Ovary (tissue), 9 donors: ENCODE measurements around the gene AP2B1. TPM values are rescaled to one million over a fixed set of nuclear protein-coding genes. Genes with fewer than 3 reads are reported as not detected.
A peak's percentile ranks its signal among the peaks of the same experiment; 100 is the strongest.

Source experiments
- DNase-seq, 5 donors: peaks; one replicate each; pipeline ENCODE4 v3.0.0-alpha.2; 2019 to 2020
- H3K27ac ChIP-seq, 2 donors: fragments of 200-600 bp; one replicate each; pipeline versions ENCODE4 v1.5.1 to v1.8.0; 2019 to 2022
- H3K27me3 ChIP-seq: fragments of 200-600 bp; one replicate; pipeline ENCODE4 v1.8.0; 2022
- H3K36me3 ChIP-seq: fragments of 200-600 bp; sonication (generic); one replicate; pipeline ENCODE4 v1.5.1; 2019
- H3K4me1 ChIP-seq: one replicate; pipeline ENCODE4 v1.8.1; 2013; ENCODE audit warnings: mild to moderate bottlenecking, moderate library complexity; ENCODE audit not compliant: insufficient read depth
- H3K4me3 ChIP-seq: fragments of 200-600 bp; sonication (generic); one replicate; pipeline ENCODE4 v1.5.1; 2017
- H3K9me3 ChIP-seq, 2 donors: fragments of 200-600 bp in 1 of 2; sonication (generic) in 1 of 2; one replicate each; pipeline versions ENCODE4 v1.5.1 to v1.8.1; 2013 to 2019; ENCODE audit warnings: mild to moderate bottlenecking in 1 of 2, moderate library complexity in 1 of 2
- CTCF ChIP-seq, 3 donors: fragments of 450-650 bp in 2 of 3; fragments of 200-600 bp in 1 of 3; IDR thresholded peaks; one replicate each; pipeline versions ENCODE4 v1.5.1 to v1.8.0; 2016 to 2022; ENCODE audit warnings: antibody characterized with exemption in 3 of 3, mild to moderate bottlenecking in 1 of 3
- EP300 ChIP-seq: sonication (generic); formaldehyde crosslinking; IDR thresholded peaks from one replicate; pipeline ENCODE4 v1.6.1; 2017; ENCODE audit warnings: antibody characterized with exemption
- POLR2A ChIP-seq: fragments of 450-650 bp; IDR thresholded peaks from one replicate; pipeline ENCODE4 v1.6.1; 2017; ENCODE audit warnings: antibody characterized with exemption, mild to moderate bottlenecking, moderate library complexity
- WGBS, 3 donors: extraction: QIAGEN DNeasy Blood & Tissue Kit in 1 of 3; methylation state at CpG; one replicate each; pipeline versions ENCODE4 v1.1.5 to v1.1.7; 2013 to 2017; 5-methylcytosine and 5-hydroxymethylcytosine counted together
- intact Hi-C, 4 donors: fragments of 100-400 bp; cut with DNase I; formaldehyde crosslinking; loops; one replicate each; pipeline versions ENCODE4 v1.11.0 to v1.15.1; 2022 to 2023
- polyA plus RNA-seq, 2 donors: library from polyadenylated mRNA; stranded (reverse); fragments of 200-250 nt in 1 of 2; fragments of 350-450 nt in 1 of 2; fragmentation: Illumina TruSeq in 1 of 2; extraction: RNeasy Lipid Tissue Mini Kit (QIAGEN cat#74804) in 1 of 2; gene quantifications; one replicate each; pipeline ENCODE4 v1.2.3, GENCODE V29; 2013 to 2014
- total RNA-seq, 7 donors: library from RNA; depleted of rRNA in 2 of 7; stranded (reverse); fragments of >200 nt in 2 of 7; fragmentation: NEBNext Ultra II Directional in 3 of 7; extraction: Animal tissue kit (Norgen Biotek cat#: 25700) in 3 of 7; gene quantifications; one replicate each; pipeline versions ENCODE4 v1.1.0 to v1.2.4, GENCODE V29; 2016 to 2023
- donor health status: DM: no; HTN: no; CAD: no; lungs with moderate emphysema.
- donor health status: DM: no; HTN: no; CAD: no.
- donor health status: Bipolar disorder and iron deficiency.
- donor health status: DM: yes; HTN: yes; CAD: no.
- donor health status: DM: no; HTN: no; CAD: no.
- donor health status: DM: yes; HTN: yes; CAD: no.

AP2B1 gene
- total and polyA plus RNA-seq, 9 donors: 42.6 to 170 (median 139) TPM

DNA sequence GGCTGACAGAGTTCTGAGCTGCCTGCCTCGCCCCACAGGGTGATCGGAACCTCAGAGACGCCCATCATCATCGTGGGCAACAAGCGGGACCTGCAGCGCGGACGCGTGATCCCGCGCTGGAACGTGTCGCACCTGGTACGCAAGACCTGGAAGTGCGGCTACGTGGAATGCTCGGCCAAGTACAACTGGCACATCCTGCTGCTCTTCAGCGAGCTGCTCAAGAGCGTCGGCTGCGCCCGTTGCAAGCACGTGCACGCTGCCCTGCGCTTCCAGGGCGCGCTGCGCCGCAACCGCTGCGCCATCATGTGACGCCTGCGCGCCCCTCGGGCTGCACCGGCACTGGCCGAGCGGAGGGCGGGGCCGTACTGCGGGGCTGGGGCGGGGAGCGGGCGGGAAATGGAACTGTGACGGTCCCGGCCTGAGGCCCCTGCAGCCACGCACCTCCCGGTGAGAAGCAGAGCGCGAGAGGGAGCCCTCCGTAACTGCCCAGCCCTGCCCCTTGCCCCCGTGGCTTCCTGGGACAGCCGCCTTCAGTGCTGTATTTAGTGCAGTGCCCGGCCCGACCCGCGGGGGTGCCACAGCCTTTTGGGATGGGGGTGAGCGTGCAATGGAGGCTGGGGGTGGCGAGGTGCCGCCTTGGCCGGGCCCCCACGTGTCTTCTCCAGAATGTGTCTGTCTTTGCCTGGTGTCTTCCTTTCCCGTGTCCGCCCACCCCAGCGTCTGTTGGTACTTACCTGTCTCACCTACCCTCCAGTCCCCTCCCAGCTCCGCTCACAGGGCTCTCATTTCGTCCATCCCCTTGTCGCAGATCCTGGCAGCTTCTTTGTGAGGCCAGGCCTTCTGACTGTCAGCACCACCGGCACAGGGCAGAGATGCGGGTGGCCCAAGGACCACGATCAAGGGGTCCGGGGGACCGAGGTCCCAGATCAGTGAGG, 154.1 kb downstream of the AP2B1 start:
- H3K4me3 ChIP-seq: no peak overlapping the region
- TF ChIP-seq POLR2A (no peak), CTCF (IDR thresholded peaks at IDR 0.05) (no peak), EP300 (no peak)
- no peak overlapping the region for H3K27ac ChIP-seq
- peak in 1 of 5 donors; percentile 38 for DNase-seq
- 12 to 17% (median 16%) methylated on average over 25 to 73 of the region's 73 CpGs for WGBS, 3 donors
- no peaks in the 10 kb centered on the region for H3K27me3 ChIP-seq
- no peaks in the 10 kb centered on the region for H3K36me3 ChIP-seq
- no peaks in the 10 kb centered on the region for H3K9me3 ChIP-seq
- peaks cover 6% of the 10 kb centered on the region for H3K4me1 ChIP-seq
- intact Hi-C loops: loop anchor here (10.0 kb wide), 5 partner anchors 126 to 426 kb away; no protein-coding TSS in a partner anchor

GRCh38 chr17:35742496-35742895, 155.4 kb downstream of the AP2B1 start:
- TF ChIP-seq CTCF (IDR thresholded peaks at IDR 0.05): no peak
- TF ChIP-seq POLR2A: no peak
- TF ChIP-seq EP300: no peak
- H3K27ac ChIP-seq: no peak overlapping the region
- intact Hi-C loops: loop anchor here (10.0 kb wide), 5 partner anchors 128 to 428 kb away; no protein-coding TSS in a partner anchor
- H3K9me3 ChIP-seq: no peaks in the 10 kb centered on the region
- H3K4me3 ChIP-seq: no peak overlapping the region
- no peaks in the 10 kb centered on the region for H3K27me3 ChIP-seq
- WGBS, 3 donors: 68 to 76% (median 71%) methylated on average over 7 of the region's 7 CpGs
- H3K4me1 ChIP-seq: peaks cover 6% of the 10 kb centered on the region
- H3K36me3 ChIP-seq: no peaks in the 10 kb centered on the region
- DNase-seq: no peak

- peak in 1 of 5 donors; percentile 23 for DNase-seq
- Histone ChIP-seq H3K4me3 (no peak overlapping the region), H3K27me3 (no peaks in the 10 kb centered on the region), H3K9me3 (no peaks in the 10 kb centered on the region), H3K36me3 (no peaks in the 10 kb centered on the region), H3K27ac (no peak overlapping the region), H3K4me1 (peaks cover 6% of the 10 kb centered on the region)
- TF ChIP-seq POLR2A (no peak), CTCF (IDR thresholded peaks at IDR 0.05) (no peak), EP300 (no peak)
- 54 to 72% (median 71%) methylated on average over 6 to 7 of the region's 7 CpGs for WGBS, 3 donors
- intact Hi-C loops: loop anchor here (10.0 kb wide), 5 partner anchors 128 to 428 kb away; no protein-coding TSS in a partner anchor
Measured at GRCh38 chr17:35742896-35743477, 155.9 kb downstream of the AP2B1 start.

DNA sequence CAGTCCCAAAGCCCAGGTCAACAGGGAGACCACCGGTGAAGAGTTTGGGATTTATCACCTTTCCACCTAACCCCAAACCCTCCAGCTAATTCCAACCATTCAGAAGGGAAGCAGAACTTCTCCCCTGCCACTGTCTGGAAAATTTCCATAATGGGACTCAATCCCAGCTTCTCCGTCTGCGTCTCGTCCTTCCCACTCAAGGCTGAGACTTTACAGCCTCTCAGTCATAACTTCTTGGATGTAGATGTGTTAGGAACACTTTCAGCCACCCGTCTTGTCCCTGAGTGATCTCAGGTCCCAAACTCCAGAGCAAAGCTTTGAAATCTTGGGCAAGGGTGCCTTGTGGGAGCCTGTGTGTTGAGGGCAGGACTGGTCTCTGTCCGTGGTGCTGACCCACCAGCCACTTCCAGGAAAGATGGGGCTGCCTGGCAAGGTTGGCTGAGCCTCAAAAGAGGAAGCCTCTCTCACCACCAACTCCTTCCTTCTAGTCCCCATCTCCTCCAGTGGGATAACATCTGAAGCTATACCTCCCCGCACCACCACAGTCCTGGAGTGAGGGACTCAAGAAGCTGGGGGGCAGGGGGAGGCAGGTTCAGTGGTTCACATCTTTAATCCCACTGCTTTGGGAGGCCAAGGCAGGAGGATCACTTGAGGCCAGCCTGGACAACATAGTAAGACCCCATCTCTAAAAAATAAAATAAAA, 156.7 kb downstream of the AP2B1 start:
- TF ChIP-seq POLR2A (no peak), EP300 (no peak), CTCF (IDR thresholded peaks at IDR 0.05) (no peak)
- H3K27ac ChIP-seq: no peak overlapping the region
- no peaks in the 10 kb centered on the region for H3K36me3 ChIP-seq
- H3K4me1 ChIP-seq: peaks cover 6% of the 10 kb centered on the region
- H3K4me3 ChIP-seq: no peak overlapping the region
- intact Hi-C loops: loop anchor here (10.0 kb wide), 5 partner anchors 129 to 429 kb away; no protein-coding TSS in a partner anchor
- H3K27me3 ChIP-seq: no peaks in the 10 kb centered on the region
- DNase-seq: peak in 2 of 5 donors; percentile 44 to 56
- H3K9me3 ChIP-seq: no peaks in the 10 kb centered on the region
- WGBS, 3 donors: 23 to 33% (median 23%) methylated on average over 7 of the region's 7 CpGs
